Neuron (in vitro differentiated cells): ENCODE data around the gene MPRIP.

Experiments
- H2AFZ ChIP-seq: one replicate; pipeline ENCODE4 v1.6.1; 2013; ENCODE audit warnings: low read depth, mild to moderate bottlenecking, inconsistent platforms, low read length, moderate library complexity
- H3K27me3 ChIP-seq: one replicate; pipeline ENCODE4 v1.6.1; 2013; ENCODE audit warnings: low read length; ENCODE audit not compliant: insufficient read depth
- H3K36me3 ChIP-seq: one replicate; pipeline ENCODE4 v1.6.1; 2013; ENCODE audit warnings: low read length; ENCODE audit not compliant: insufficient read depth
- H3K4me1 ChIP-seq: one replicate; pipeline ENCODE4 v1.6.1; 2013; ENCODE audit warnings: low read length; ENCODE audit not compliant: insufficient read depth
- H3K4me3 ChIP-seq: 2 replicates; pipeline ENCODE4 v1.5.1; 2013; ENCODE audit warnings: mild to moderate bottlenecking, low read length, moderate library complexity
- H3K9me3 ChIP-seq: one replicate; pipeline ENCODE4 v1.6.1; 2013; ENCODE audit warnings: low read length

The MPRIP gene

GRCh38 chr17:17028878-17029535 is 13.2 kb upstream of the MPRIP start:
- peaks cover 3% of the 10 kb centered on the region for H3K27me3 ChIP-seq
- no peaks in the 10 kb centered on the region for H3K36me3 ChIP-seq
- H3K9me3 ChIP-seq = no peaks in the 10 kb centered on the region
- peaks cover 25% of the 10 kb centered on the region for H3K4me1 ChIP-seq
- H3K4me3 ChIP-seq = no peak overlapping the region
- H2AFZ ChIP-seq = no peak overlapping the region

GRCh38 chr17:17029938-17030337 is 12.3 kb upstream of the MPRIP start:
- no peaks in the 10 kb centered on the region for H3K27me3 ChIP-seq
- H3K36me3 ChIP-seq = no peaks in the 10 kb centered on the region
- peaks cover 25% of the 10 kb centered on the region for H3K4me1 ChIP-seq
- H3K4me3 ChIP-seq = no peak overlapping the region
- H2AFZ ChIP-seq = no peak overlapping the region
- H3K9me3 ChIP-seq = no peaks in the 10 kb centered on the region

- Histone ChIP-seq H3K4me1 (peaks cover 25% of the 10 kb centered on the region), H3K4me3 (no peak overlapping the region), H3K36me3 (no peaks in the 10 kb centered on the region), H2AFZ (no peak overlapping the region), H3K9me3 (no peaks in the 10 kb centered on the region), H3K27me3 (no peaks in the 10 kb centered on the region)
Observed at GRCh38 chr17:17030515-17031211, 11.6 kb upstream of the MPRIP start.

GRCh38 chr17:17032131-17032692 is 10.0 kb upstream of the MPRIP start:
- H2AFZ ChIP-seq = peak overlapping the region; percentile 8
- no peaks in the 10 kb centered on the region for H3K36me3 ChIP-seq
- no peaks in the 10 kb centered on the region for H3K27me3 ChIP-seq
- H3K9me3 ChIP-seq = no peaks in the 10 kb centered on the region
- peaks cover 25% of the 10 kb centered on the region for H3K4me1 ChIP-seq
- no peak overlapping the region for H3K4me3 ChIP-seq

- no peak overlapping the region for H3K4me3 ChIP-seq
- no peaks in the 10 kb centered on the region for H3K27me3 ChIP-seq
- no peak overlapping the region for H2AFZ ChIP-seq
- H3K9me3 ChIP-seq = no peaks in the 10 kb centered on the region
- H3K36me3 ChIP-seq = no peaks in the 10 kb centered on the region
- H3K4me1 ChIP-seq = peaks cover 19% of the 10 kb centered on the region
Observed at GRCh38 chr17:17033466-17033865, 8.8 kb upstream of the MPRIP start.

- Histone ChIP-seq H3K27me3 (no peaks in the 10 kb centered on the region), H3K4me3 (no peak overlapping the region), H3K36me3 (no peaks in the 10 kb centered on the region), H3K4me1 (peaks cover 19% of the 10 kb centered on the region), H2AFZ (no peak overlapping the region), H3K9me3 (no peaks in the 10 kb centered on the region)
Observed at GRCh38 chr17:17034026-17034425, 8.2 kb upstream of the MPRIP start.

GRCh38 chr17:17034496-17035075 is 7.7 kb upstream of the MPRIP start:
- Histone ChIP-seq H3K9me3 (no peaks in the 10 kb centered on the region), H2AFZ (no peak overlapping the region), H3K36me3 (no peaks in the 10 kb centered on the region), H3K27me3 (no peaks in the 10 kb centered on the region), H3K4me1 (peaks cover 15% of the 10 kb centered on the region), H3K4me3 (no peak overlapping the region)

- Histone ChIP-seq H3K4me1 (peaks cover 6% of the 10 kb centered on the region), H2AFZ (no peak overlapping the region), H3K27me3 (no peaks in the 10 kb centered on the region), H3K4me3 (no peak overlapping the region), H3K36me3 (no peaks in the 10 kb centered on the region), H3K9me3 (no peaks in the 10 kb centered on the region)
Observed at GRCh38 chr17:17035490-17035889, 6.8 kb upstream of the MPRIP start.

- Histone ChIP-seq H3K4me1 (peaks cover under 1% of the 10 kb centered on the region), H3K9me3 (no peaks in the 10 kb centered on the region), H2AFZ (no peak overlapping the region), H3K27me3 (no peaks in the 10 kb centered on the region), H3K36me3 (no peaks in the 10 kb centered on the region), H3K4me3 (no peak overlapping the region)
Observed at GRCh38 chr17:17035920-17036523, 6.2 kb upstream of the MPRIP start.

- H3K36me3 ChIP-seq = no peaks in the 10 kb centered on the region
- no peaks in the 10 kb centered on the region for H3K9me3 ChIP-seq
- H3K4me3 ChIP-seq = no peak overlapping the region
- no peak overlapping the region for H2AFZ ChIP-seq
- H3K4me1 ChIP-seq = peaks cover 2% of the 10 kb centered on the region
- no peaks in the 10 kb centered on the region for H3K27me3 ChIP-seq
Observed at GRCh38 chr17:17036524-17036998, 5.7 kb upstream of the MPRIP start.

GRCh38 chr17:17039911-17040310 is 2.3 kb upstream of the MPRIP start:
- Histone ChIP-seq H3K9me3 (no peaks in the 10 kb centered on the region), H3K36me3 (no peaks in the 10 kb centered on the region), H2AFZ (no peak overlapping the region), H3K4me1 (peaks cover 23% of the 10 kb centered on the region), H3K27me3 (no peaks in the 10 kb centered on the region), H3K4me3 (no peak overlapping the region)

- Histone ChIP-seq H3K36me3 (no peaks in the 10 kb centered on the region), H2AFZ (peak overlapping the region; percentile 74), H3K9me3 (peaks cover 2% of the 10 kb centered on the region), H3K4me3 (no peak overlapping the region), H3K27me3 (no peaks in the 10 kb centered on the region), H3K4me1 (peaks cover 27% of the 10 kb centered on the region)
Observed at GRCh38 chr17:17041018-17041521, 1.2 kb upstream of the MPRIP start.
